Measurements from ENCODE around the gene PSMB7. TPM values are rescaled to one million over a fixed set of nuclear protein-coding genes. Genes with fewer than 3 reads are reported as not detected.

Gene PSMB7
- total RNA-seq, 3 donors from 2014 or later, result 157 to 206 (median 162) TPM

- Histone ChIP-seq H3K27ac (peak overlapping the region in 1 of 2 donors; percentile 75), H3K27me3 (no peaks in the 10 kb centered on the region), H3K4me1 (peaks cover 0 to 7% of the 10 kb centered on the region in 2 donors), H3K4me3 (peak overlapping the region; percentile 85 to 94 (median 86)), H3K36me3 (peaks cover 12% of the 10 kb centered on the region), H3K9me3 (no peaks in the 10 kb centered on the region)
- TF ChIP-seq CTCF (IDR thresholded peaks at IDR 0.05), result no peak
- TF ChIP-seq POLR2A (IDR thresholded peaks at IDR 0.05), result no peak
- no peak for DNase-seq (ENCODE audit: low spot score in 2 of 2)
- intact Hi-C loops (cut with DNase I; ENCODE audit: low total_unique reads), result no loop called here
Observed at GRCh38 chr9:124414612-124415011, 630 bp downstream of the PSMB7 start.

- peaks cover 0 to 7% of the 10 kb centered on the region in 2 donors for H3K4me1 ChIP-seq
- peaks cover 12% of the 10 kb centered on the region for H3K36me3 ChIP-seq
- H3K27me3 ChIP-seq, result no peaks in the 10 kb centered on the region
- DNase-seq (ENCODE audit: low spot score in 2 of 2), result no peak
- intact Hi-C loops (cut with DNase I; ENCODE audit: low total_unique reads), result no loop called here
- H3K9me3 ChIP-seq, result no peaks in the 10 kb centered on the region
- no peak overlapping the region for H3K27ac ChIP-seq
- H3K4me3 ChIP-seq, result no peak overlapping the region
- TF ChIP-seq POLR2AphosphoS5 (IDR thresholded peaks at IDR 0.05), result no peak
- no peak for TF ChIP-seq POLR2A (IDR thresholded peaks at IDR 0.05)
- no peak for TF ChIP-seq CTCF (IDR thresholded peaks at IDR 0.05)
Observed at GRCh38 chr9:124412228-124412575, 3.0 kb downstream of the PSMB7 start.

GRCh38 chr9:124411514-124412227 is 3.6 kb downstream of the PSMB7 start:
- no peak overlapping the region for H3K27ac ChIP-seq
- TF ChIP-seq CTCF (IDR thresholded peaks at IDR 0.05), result no peak
- no peak for TF ChIP-seq POLR2AphosphoS5 (IDR thresholded peaks at IDR 0.05)
- no peak for TF ChIP-seq POLR2A (IDR thresholded peaks at IDR 0.05)
- H3K27me3 ChIP-seq, result no peaks in the 10 kb centered on the region
- H3K36me3 ChIP-seq, result peaks cover 12% of the 10 kb centered on the region
- H3K4me1 ChIP-seq, result peaks cover 0 to 7% of the 10 kb centered on the region in 2 donors
- DNase-seq (ENCODE audit: low spot score in 2 of 2), result no peak
- intact Hi-C loops (cut with DNase I; ENCODE audit: low total_unique reads), result no loop called here
- H3K4me3 ChIP-seq, result no peak overlapping the region
- no peaks in the 10 kb centered on the region for H3K9me3 ChIP-seq

- Histone ChIP-seq H3K4me3 (no peak overlapping the region), H3K27me3 (no peaks in the 10 kb centered on the region), H3K4me1 (peaks cover 0 to 7% of the 10 kb centered on the region in 2 donors), H3K36me3 (peaks cover 12% of the 10 kb centered on the region), H3K27ac (no peak overlapping the region), H3K9me3 (no peaks in the 10 kb centered on the region)
- TF ChIP-seq CTCF (IDR thresholded peaks at IDR 0.05) (no peak), POLR2AphosphoS5 (IDR thresholded peaks at IDR 0.05) (no peak), POLR2A (IDR thresholded peaks at IDR 0.05) (no peak)
- DNase-seq (ENCODE audit: low spot score in 2 of 2), result no peak
- intact Hi-C loops (cut with DNase I; ENCODE audit: low total_unique reads), result no loop called here
Observed at GRCh38 chr9:124410321-124410913, 4.8 kb downstream of the PSMB7 start.

- TF ChIP-seq POLR2AphosphoS5 (IDR thresholded peaks at IDR 0.05) (no peak), CTCF (IDR thresholded peaks at IDR 0.05) (no peak), POLR2A (IDR thresholded peaks at IDR 0.05) (no peak)
- Histone ChIP-seq H3K27me3 (no peaks in the 10 kb centered on the region), H3K9me3 (no peaks in the 10 kb centered on the region), H3K4me3 (no peak overlapping the region), H3K27ac (no peak overlapping the region), H3K4me1 (peaks cover 0 to 3% of the 10 kb centered on the region in 2 donors), H3K36me3 (peaks cover 12% of the 10 kb centered on the region)
- intact Hi-C loops (cut with DNase I; ENCODE audit: low total_unique reads), result no loop called here
- DNase-seq (ENCODE audit: low spot score in 2 of 2), result no peak
Observed at GRCh38 chr9:124409410-124409809, 5.8 kb downstream of the PSMB7 start.
